Coronary artery (tissue), 2 donors: ENCODE data around the gene ZDHHC13.

Source experiments
- DNase-seq: peaks from one replicate; pipeline ENCODE4 v3.0.0-alpha.2; 2017; ENCODE audit warnings: low spot score
- H3K27ac ChIP-seq, 2 donors: fragments of 200-600 bp; sonication (generic); one replicate each; pipeline ENCODE4 v1.5.1; 2016 to 2019
- H3K4me3 ChIP-seq: fragments of 200-600 bp; sonication (generic); 2 replicates; pipeline ENCODE4 v1.5.1; 2016; ENCODE audit warnings: mild to moderate bottlenecking, moderate library complexity
- TF ChIP-seq, protein P1 (sequence below): fragments of 200-600 bp; sonication (generic); IDR thresholded peaks from one replicate; pipeline ENCODE4 v1.5.1; 2019; ENCODE audit warnings: antibody characterized with exemption

ZDHHC13 gene

DNA sequence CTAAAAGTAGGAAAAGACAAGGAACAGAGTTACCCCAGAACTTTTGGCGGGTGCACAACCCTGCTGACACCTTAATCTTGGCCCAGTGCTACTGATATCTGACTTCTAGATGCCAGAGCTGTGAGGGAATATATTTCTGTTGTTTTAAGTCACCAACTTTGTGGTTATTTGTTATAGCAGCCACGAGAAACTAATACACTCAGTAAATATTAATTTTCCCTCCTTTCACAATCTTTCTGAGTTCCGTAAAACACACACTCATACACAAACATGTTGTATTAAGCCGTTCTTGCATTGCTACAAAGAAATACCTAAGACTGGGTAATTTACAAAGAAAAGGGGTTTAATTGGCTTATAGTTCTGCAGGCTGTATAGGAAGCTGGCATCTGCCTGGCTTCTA lies 16.1 kb upstream of the ZDHHC13 start:
- Histone ChIP-seq H3K4me3 (no peak overlapping the region), H3K27ac (no peak overlapping the region)
- TF ChIP-seq, protein P1, sequence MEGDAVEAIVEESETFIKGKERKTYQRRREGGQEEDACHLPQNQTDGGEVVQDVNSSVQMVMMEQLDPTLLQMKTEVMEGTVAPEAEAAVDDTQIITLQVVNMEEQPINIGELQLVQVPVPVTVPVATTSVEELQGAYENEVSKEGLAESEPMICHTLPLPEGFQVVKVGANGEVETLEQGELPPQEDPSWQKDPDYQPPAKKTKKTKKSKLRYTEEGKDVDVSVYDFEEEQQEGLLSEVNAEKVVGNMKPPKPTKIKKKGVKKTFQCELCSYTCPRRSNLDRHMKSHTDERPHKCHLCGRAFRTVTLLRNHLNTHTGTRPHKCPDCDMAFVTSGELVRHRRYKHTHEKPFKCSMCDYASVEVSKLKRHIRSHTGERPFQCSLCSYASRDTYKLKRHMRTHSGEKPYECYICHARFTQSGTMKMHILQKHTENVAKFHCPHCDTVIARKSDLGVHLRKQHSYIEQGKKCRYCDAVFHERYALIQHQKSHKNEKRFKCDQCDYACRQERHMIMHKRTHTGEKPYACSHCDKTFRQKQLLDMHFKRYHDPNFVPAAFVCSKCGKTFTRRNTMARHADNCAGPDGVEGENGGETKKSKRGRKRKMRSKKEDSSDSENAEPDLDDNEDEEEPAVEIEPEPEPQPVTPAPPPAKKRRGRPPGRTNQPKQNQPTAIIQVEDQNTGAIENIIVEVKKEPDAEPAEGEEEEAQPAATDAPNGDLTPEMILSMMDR: no peak
- no peak for DNase-seq

DNA sequence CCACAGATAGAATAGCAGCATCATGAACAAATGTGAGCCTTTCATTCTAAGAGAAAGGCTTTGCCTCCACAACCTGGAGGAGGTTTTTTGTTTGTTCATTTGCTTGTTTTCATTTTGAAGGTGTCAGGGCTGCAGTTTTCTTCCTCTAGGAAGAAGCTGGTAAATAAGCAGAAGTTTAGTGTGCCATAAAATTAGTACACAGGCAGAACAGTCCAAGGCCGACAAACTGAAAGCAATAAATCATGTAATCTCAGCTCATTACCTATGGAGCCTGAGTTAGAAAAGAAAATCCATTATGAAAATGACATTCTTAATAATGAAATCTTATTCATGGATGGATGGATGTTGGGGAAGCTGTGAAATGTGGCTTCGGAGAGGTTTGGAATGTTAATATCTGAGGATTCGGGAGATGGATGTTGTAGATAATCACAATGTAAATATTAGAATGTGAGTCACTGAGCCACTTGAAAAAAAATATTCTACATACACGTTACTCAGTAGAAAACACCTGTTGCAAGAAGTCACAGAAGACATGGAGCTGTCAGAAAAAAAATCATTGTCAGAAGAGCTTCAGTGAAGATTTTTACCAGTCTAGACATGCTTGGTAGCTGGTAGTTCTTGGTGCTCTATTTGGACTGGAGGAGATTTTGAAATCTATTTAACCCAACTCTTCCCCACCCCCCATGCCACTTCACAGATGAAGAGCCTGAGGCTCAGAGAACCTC lies 15.0 kb upstream of the ZDHHC13 start:
- Histone ChIP-seq H3K4me3 (no peak overlapping the region), H3K27ac (no peak overlapping the region)
- DNase-seq: no peak
- TF ChIP-seq, protein P1: no peak

DNA sequence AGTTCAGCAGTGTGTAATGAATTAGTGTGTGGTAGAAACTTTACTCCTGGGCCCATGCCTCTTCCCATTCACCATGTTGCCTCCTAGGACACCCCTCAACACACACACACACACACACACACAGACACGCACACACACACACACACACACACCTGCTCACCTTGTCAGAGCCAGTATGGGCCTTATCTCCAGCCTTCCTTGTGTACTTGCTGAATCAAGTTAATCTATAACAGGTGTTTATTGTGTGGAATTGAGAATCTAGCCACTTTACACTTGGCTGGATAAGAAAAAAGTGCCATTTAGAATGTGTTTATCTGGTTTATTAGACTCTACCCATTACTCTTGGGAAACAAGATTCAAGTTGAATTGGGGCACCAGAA lies 14.5 kb upstream of the ZDHHC13 start:
- no peak overlapping the region for H3K27ac ChIP-seq
- no peak overlapping the region for H3K4me3 ChIP-seq
- TF ChIP-seq, protein P1: no peak
- DNase-seq: no peak

DNA sequence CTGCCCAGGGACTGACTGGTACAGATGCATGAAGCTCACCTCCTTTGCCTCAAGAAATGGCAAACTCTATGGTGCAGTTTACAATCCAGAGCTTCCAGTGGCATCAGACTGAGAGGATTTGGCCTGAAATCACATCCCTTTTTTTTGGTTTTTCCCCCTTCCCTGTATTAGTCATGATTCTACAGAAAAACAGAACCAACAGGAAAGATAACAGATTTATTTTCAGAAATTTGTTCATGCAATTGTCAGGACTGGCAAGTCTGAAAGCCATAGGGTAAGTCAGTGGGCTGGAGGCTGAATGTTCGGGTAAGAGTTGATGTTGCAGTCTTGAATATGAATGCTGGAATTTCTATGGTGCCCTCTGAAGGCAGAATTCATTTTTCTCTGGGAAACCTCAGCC lies 12.0 kb upstream of the ZDHHC13 start:
- no peak overlapping the region for H3K27ac ChIP-seq
- TF ChIP-seq, protein P1: no peak
- no peak overlapping the region for H3K4me3 ChIP-seq
- no peak for DNase-seq

DNA sequence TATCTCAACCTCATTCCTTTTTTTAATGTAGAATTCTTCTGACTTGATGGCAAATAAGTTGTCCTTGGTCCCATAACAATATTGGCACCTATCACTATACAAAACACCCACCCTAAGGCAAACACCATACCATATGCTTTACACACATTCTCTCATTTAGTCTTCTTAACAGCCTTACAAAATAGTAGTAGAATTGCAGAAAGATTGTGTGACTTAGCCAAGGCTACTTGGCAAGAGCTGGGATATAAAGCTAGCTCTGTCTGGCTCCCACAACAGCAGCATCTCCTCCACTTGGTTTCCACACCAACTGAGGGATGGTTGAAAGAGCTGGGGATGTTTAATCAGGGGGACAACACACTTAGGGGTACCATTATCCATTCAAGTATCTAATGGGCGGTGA lies 9.8 kb upstream of the ZDHHC13 start:
- TF ChIP-seq, protein P1: no peak
- Histone ChIP-seq H3K27ac (no peak overlapping the region), H3K4me3 (no peak overlapping the region)
- DNase-seq: no peak

DNA sequence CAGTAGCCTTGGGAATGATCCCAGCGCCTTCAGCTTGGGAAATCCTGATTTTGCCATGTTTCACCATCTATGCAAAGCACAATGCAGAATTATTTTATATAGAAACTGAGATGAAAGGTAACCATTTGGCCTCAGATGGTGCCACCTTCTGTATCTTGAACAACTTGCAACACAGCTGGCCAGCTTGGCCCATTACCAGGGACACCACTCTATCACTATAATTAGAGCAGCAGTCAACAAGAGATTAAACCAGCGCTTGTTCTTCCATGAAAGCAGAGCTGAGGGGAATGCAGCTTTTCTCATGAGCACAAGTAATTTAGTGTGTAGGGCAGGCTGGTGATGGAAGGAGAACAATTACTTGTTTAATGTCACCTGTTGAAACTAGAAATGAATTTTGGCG lies 6.7 kb upstream of the ZDHHC13 start:
- DNase-seq: no peak
- TF ChIP-seq, protein P1: no peak
- Histone ChIP-seq H3K27ac (no peak overlapping the region), H3K4me3 (no peak overlapping the region)

DNA sequence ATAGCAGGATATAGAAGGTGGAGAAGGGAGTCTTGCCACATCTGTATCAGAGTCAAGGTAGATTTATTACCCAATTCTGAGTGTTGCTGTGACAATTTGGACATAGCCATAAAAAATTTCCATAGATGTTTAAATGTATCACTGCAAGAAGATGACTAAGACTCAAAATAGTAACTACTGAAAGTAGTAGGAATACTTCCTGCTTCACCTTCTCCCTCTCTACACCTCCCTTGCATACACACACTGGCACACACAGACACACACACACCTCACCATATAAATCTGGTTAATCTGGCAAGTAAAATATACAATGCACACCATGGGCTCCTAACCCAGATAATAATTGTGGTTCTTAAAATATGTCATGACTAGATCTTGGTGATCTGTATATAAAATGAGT lies 5.2 kb upstream of the ZDHHC13 start:
- TF ChIP-seq, protein P1: no peak
- H3K4me3 ChIP-seq: no peak overlapping the region
- no peak for DNase-seq
- H3K27ac ChIP-seq: no peak overlapping the region
